GM12878 (cell line): ENCODE data around the gene DDX39A. TPM values are rescaled to one million over a fixed set of nuclear protein-coding genes. Genes with fewer than 3 reads are reported as not detected.
A peak's percentile ranks its signal among the peaks of the same experiment; 100 is the strongest.

Source experiments
- ASH2L ChIP-seq: fragments of 300-600, 200-600 bp; sonication (generic); IDR thresholded peaks from 2 replicates; pipeline ENCODE4 v1.6.1; 2017; ENCODE audit warnings: low read depth, mild to moderate bottlenecking, borderline replicate concordance
- BMI1 ChIP-seq: fragments of 450-650 bp; IDR thresholded peaks from 2 replicates; pipeline ENCODE4 v1.6.1; 2016; ENCODE audit warnings: mild to moderate bottlenecking, moderate library complexity, borderline replicate concordance
- CBX5 ChIP-seq: sonication (generic); IDR thresholded peaks from 2 replicates; pipeline ENCODE4 v1.6.1; 2016; ENCODE audit warnings: low read depth, moderate library complexity, mild to moderate bottlenecking, inconsistent platforms
- CHD1 ChIP-seq: IDR thresholded peaks from 2 replicates; pipeline ENCODE4 v1.6.1; 2012; ENCODE audit warnings: low read depth, low read length, improper control_type of control experiment
- CHD2 ChIP-seq: IDR thresholded peaks from 2 replicates; pipeline ENCODE4 v1.6.1; 2011; ENCODE audit warnings: low read depth, low read length, improper control_type of control experiment, borderline replicate concordance
- EGR1 ChIP-seq, 2 experiments: IDR thresholded peaks; 1 replicate in 1 of 2; 2 replicates in 1 of 2; pipeline ENCODE4 v1.6.1; 2011 to 2012; ENCODE audit warnings: low read depth in 2 of 2, low read length in 2 of 2, borderline replicate concordance in 1 of 2, mild to moderate bottlenecking in 1 of 2, moderate library complexity in 1 of 2
- NKRF ChIP-seq: fragments of 450-650 bp; conservative IDR thresholded peaks from 2 replicates; pipeline ENCODE4 v1.6.1; 2017; ENCODE audit warnings: mild to moderate bottlenecking, moderate library complexity
- NR2C2 ChIP-seq: IDR thresholded peaks from 2 replicates; pipeline ENCODE4 v1.6.1; 2011; ENCODE audit warnings: borderline replicate concordance, low read depth; ENCODE audit not compliant: control insufficient read depth, insufficient read length
- NRF1 ChIP-seq: conservative IDR thresholded peaks from 2 replicates; pipeline ENCODE4 v1.6.1; 2011; ENCODE audit warnings: mild to moderate bottlenecking, low read depth, low read length, improper control_type of control experiment
- PKNOX1 ChIP-seq: fragments of 450-650 bp; IDR thresholded peaks from 2 replicates; pipeline ENCODE4 v1.6.1; 2016; ENCODE audit warnings: mild to moderate bottlenecking
- RB1 ChIP-seq: fragments of 450-650 bp; formaldehyde crosslinking; IDR thresholded peaks from 2 replicates; pipeline ENCODE4 v1.6.1; 2017; ENCODE audit warnings: mild to moderate bottlenecking, borderline replicate concordance
- RCOR1 ChIP-seq: conservative IDR thresholded peaks from 2 replicates; pipeline ENCODE4 v1.6.1; 2012; ENCODE audit warnings: low read depth, low read length, improper control_type of control experiment
- RUNX3 ChIP-seq: IDR thresholded peaks from 2 replicates; pipeline ENCODE4 v1.6.1; 2012; ENCODE audit warnings: low read length, inconsistent platforms
- SKIL ChIP-seq: fragments of 450-650 bp; IDR thresholded peaks from 2 replicates; pipeline ENCODE4 v1.6.1; 2017; ENCODE audit warnings: mild to moderate bottlenecking, low read depth, inconsistent platforms; ENCODE audit not compliant: poor library complexity, severe bottlenecking
- SUPT20H ChIP-seq: IDR thresholded peaks from 2 replicates; pipeline ENCODE4 v1.6.1; 2011; ENCODE audit warnings: low read depth, mild to moderate bottlenecking, low read length, moderate library complexity, borderline replicate concordance; ENCODE audit not compliant: control insufficient read depth
- TAF1 ChIP-seq: IDR thresholded peaks from 2 replicates; pipeline ENCODE4 v1.6.1; 2011; ENCODE audit warnings: mild to moderate bottlenecking, low read depth, low read length, borderline replicate concordance
- ZNF217 ChIP-seq: fragments of 450-650 bp; IDR thresholded peaks from 2 replicates; pipeline ENCODE4 v1.6.1; 2017; ENCODE audit warnings: antibody characterized with exemption, mild to moderate bottlenecking
- ZNF592 ChIP-seq: fragments of 450-650 bp; IDR thresholded peaks from 2 replicates; pipeline ENCODE4 v1.6.1; 2017; ENCODE audit warnings: mild to moderate bottlenecking, moderate library complexity
- ZSCAN29 ChIP-seq: fragments of 450-650 bp; IDR thresholded peaks from 2 replicates; pipeline ENCODE4 v1.6.1; 2017; ENCODE audit warnings: mild to moderate bottlenecking, moderate library complexity
- polyA plus RNA-seq, 11 experiments: library from polyadenylated mRNA; depleted of rRNA in 4 of 11; unstranded in 6 of 11; stranded (reverse) in 5 of 11; fragments of >200 nt; fragmentation: Nextera tagmentation in 4 of 11; fragmentation: Illumina TruSeq in 1 of 11; extraction: Ambion mirVana in 4 of 11; extraction: Trizol in 1 of 11; gene quantifications; 1 replicate in 1 of 11; 2 replicates in 10 of 11; pipeline versions ENCODE4 v1.2.1 to v1.2.3, GENCODE V29; 2011 to 2016; ENCODE audit warnings: inconsistent platforms in 2 of 11, missing spikeins in 2 of 11, low read depth in 1 of 11
- total RNA-seq, 4 experiments: library from RNA; depleted of rRNA in 3 of 4; stranded (reverse); fragments of >200 nt in 3 of 4; fragmentation: Illumina TruSeq in 1 of 4; extraction: Trizol in 1 of 4; gene quantifications; 2 replicates each; pipeline versions ENCODE4 v1.2.1 to v1.2.3, GENCODE V29; 2013 to 2021

DDX39A gene
- total and polyA plus RNA-seq, 10 of the 15 experiments (the other 5 are each of a cell fraction or from before 2014, with no cell fraction given) = 113 to 378 (median 224) TPM

GRCh38 chr19:14383661-14384555, 35.2 kb downstream of the DDX39A start (continued):
- TF ChIP-seq SKIL = peak; percentile 54
- TF ChIP-seq ZNF592 = no peak
- TF ChIP-seq CHD2 = peak; percentile 30; the same call in 1 of the 2 replicates
- TF ChIP-seq ASH2L = no peak
- no peak for TF ChIP-seq NR2C2
- TF ChIP-seq CBX5 = no peak
- TF ChIP-seq NRF1 = no peak
- TF ChIP-seq CHD1 = peak; percentile 89
- TF ChIP-seq SUPT20H = no peak
- TF ChIP-seq TAF1 = 0 out of 2 replicates have a peak, but pooled peaks have one; percentile 30
- TF ChIP-seq ZNF217 = peak; percentile 78; the same call in 1 of the 2 replicates
- TF ChIP-seq ZSCAN29 = no peak
- peak; percentile 96 for TF ChIP-seq RUNX3
- TF ChIP-seq BMI1 = peak; percentile 51; the same call in 1 of the 2 replicates
- peak; percentile 29; the same call in 1 of the 2 replicates for TF ChIP-seq PKNOX1
- TF ChIP-seq RCOR1 = no peak
- TF ChIP-seq NKRF = peak; percentile 43; the same call in 1 of the 2 replicates
- peak in 1 of 2 experiments; percentile 86; a peak in 1 of 3 replicates for TF ChIP-seq EGR1 (IDR thresholded peaks at IDR 0.05; ENCODE audit: borderline replicate concordance in 1 of 2, low read depth in 2 of 2, low read length in 2 of 2)
- no peak for TF ChIP-seq RB1
